Adrenal gland (tissue), 12 donors: ENCODE data around the gene EID3. TPM values are rescaled to one million over a fixed set of nuclear protein-coding genes. Genes with fewer than 3 reads are reported as not detected.

Source experiments
- DNase-seq, 7 donors: peaks; one replicate each; pipeline ENCODE4 v3.0.0-alpha.2; 2019 to 2020
- H3K27ac ChIP-seq, 5 donors: fragments of 200-600 bp; sonication (generic) in 4 of 5; 1 replicate in 3 of 5; 2 replicates in 2 of 5; pipeline versions ENCODE4 v1.5.1 to v1.8.0; 2016 to 2020; ENCODE audit warnings: mild to moderate bottlenecking in 1 of 5
- H3K27me3 ChIP-seq: fragments of 200-600 bp; 2 replicates; pipeline ENCODE4 v1.8.0; 2021
- H3K36me3 ChIP-seq, 2 donors: fragments of 200-600 bp; replicated peaks in 1 of 2; 1 replicate in 1 of 2; 2 replicates in 1 of 2; pipeline versions ENCODE4 v1.5.1 to v1.8.0; 2018 to 2022
- H3K4me1 ChIP-seq, 2 donors: fragments of 200-600 bp; replicated peaks in 1 of 2; 1 replicate in 1 of 2; 2 replicates in 1 of 2; pipeline versions ENCODE4 v1.5.1 to v1.8.0; 2018 to 2021
- H3K4me3 ChIP-seq, 4 donors: fragments of 200-600 bp; sonication (generic) in 3 of 4; one replicate each; pipeline ENCODE4 v1.5.1; 2016 to 2018
- H3K9me3 ChIP-seq, 3 donors: fragments of 200-600 bp; sonication (generic) in 1 of 3; replicated peaks in 1 of 3; 1 replicate in 2 of 3; 2 replicates in 1 of 3; pipeline versions ENCODE4 v1.5.1 to v1.8.0; 2016 to 2021
- CTCF ChIP-seq, 6 experiments: fragments of 450-650 bp in 4 of 6; fragments of 200-600 bp in 2 of 6; sonication (generic) in 1 of 6; IDR thresholded peaks; 1 replicate in 5 of 6; 2 replicates in 1 of 6; pipeline versions ENCODE4 v1.5.1 to v1.8.0; 2016 to 2021; ENCODE audit warnings: antibody characterized with exemption in 6 of 6, mild to moderate bottlenecking in 2 of 6, moderate library complexity in 1 of 6
- POLR2A ChIP-seq, 2 donors: fragments of 450-650 bp; IDR thresholded peaks; one replicate each; pipeline ENCODE4 v1.6.1; 2017; ENCODE audit warnings: antibody characterized with exemption in 2 of 2, mild to moderate bottlenecking in 2 of 2, moderate library complexity in 1 of 2
- WGBS, 4 donors: extraction: QIAGEN DNeasy Blood & Tissue Kit in 2 of 4; methylation state at CpG; one replicate each; pipeline versions ENCODE4 v1.1.5 to v1.1.7; 2013 to 2017; 5-methylcytosine and 5-hydroxymethylcytosine counted together
- intact Hi-C, 2 donors: fragments of 100-400 bp; cut with DNase I; formaldehyde crosslinking; loops; one replicate each; pipeline versions ENCODE4 v1.14.1 to v1.15.0; 2022 to 2023
- polyA plus RNA-seq, 3 donors: library from polyadenylated mRNA; stranded (reverse); fragments of 200-250 nt in 2 of 3; fragments of 350-450 nt in 1 of 3; fragmentation: Illumina TruSeq in 1 of 3; extraction: RNeasy Lipid Tissue Mini Kit (QIAGEN cat#74804) in 1 of 3; gene quantifications; one replicate each; pipeline ENCODE4 v1.2.3, GENCODE V29; 2013 to 2014
- total RNA-seq, 9 donors: library from RNA; depleted of rRNA in 4 of 9; stranded (reverse); fragments of >200 nt in 4 of 9; fragments of 120-200 nt in 1 of 9; fragmentation: NEBNext Ultra II Directional in 1 of 9; extraction: Animal tissue kit (Norgen Biotek cat#: 25700) in 1 of 9; gene quantifications; one replicate each; pipeline versions ENCODE4 v1.1.0 to v1.2.4, GENCODE V29; 2013 to 2023
- donor health status: healthy with polysubstance abuse.
- donor health status: Bipolar disorder and iron deficiency.
- donor health status: DM: yes; HTN: yes; CAD: no.
- donor health status: DM: no; HTN: no; CAD: no.
- donor health status: DM: no; HTN: no; CAD: no.
- donor health status: DM: yes; HTN: yes; CAD: no.

Gene EID3
- total and polyA plus RNA-seq, 12 donors = 1.5 to 20.3 (median 5.5) TPM

- H3K27me3 ChIP-seq = no peaks in the 10 kb centered on the region
- peaks cover 0 to 54% of the 10 kb centered on the region in 2 donors for H3K36me3 ChIP-seq
- H3K4me3 ChIP-seq = no peak overlapping the region
- H3K4me1 ChIP-seq = peaks cover 22 to 81% of the 10 kb centered on the region in 2 donors
- H3K9me3 ChIP-seq = no peaks in the 10 kb centered on the region
- intact Hi-C loops = no loop called here
- H3K27ac ChIP-seq = peak overlapping the region in 1 of 5 donors; percentile 51
- 91 to 98% (median 95%) methylated on average over 4 of the region's 4 CpGs for WGBS, 4 donors
- TF ChIP-seq POLR2A (IDR thresholded peaks at IDR 0.05) (no peak), CTCF (IDR thresholded peaks at IDR 0.05) (no peak)
- no peak for DNase-seq
These were observed 6.8 kb upstream of the EID3 start for GRCh38 chr12:104296718-104297117.

GRCh38 chr12:104297477-104298113 is 5.9 kb upstream of the EID3 start:
- intact Hi-C loops = no loop called here
- no peak for DNase-seq
- H3K36me3 ChIP-seq = peaks cover 0 to 45% of the 10 kb centered on the region in 2 donors

GRCh38 chr12:104299842-104300481 is 3.6 kb upstream of the EID3 start:
- Histone ChIP-seq H3K4me1 (peaks cover 29 to 83% of the 10 kb centered on the region in 2 donors), H3K4me3 (no peak overlapping the region), H3K36me3 (peaks cover 0 to 30% of the 10 kb centered on the region in 2 donors), H3K9me3 (no peaks in the 10 kb centered on the region), H3K27me3 (no peaks in the 10 kb centered on the region), H3K27ac (no peak overlapping the region)
- WGBS, 4 donors = 73 to 74% (median 74%) methylated on average over 6 of the region's 6 CpGs
- DNase-seq = no peak
- intact Hi-C loops = no loop called here
- TF ChIP-seq CTCF (IDR thresholded peaks at IDR 0.05) (no peak), POLR2A (IDR thresholded peaks at IDR 0.05) (no peak)

More at GRCh38 chr12:104297477-104298113, 5.9 kb upstream of the EID3 start:
- 90 to 96% (median 95%) methylated on average over 10 of the region's 10 CpGs for WGBS, 4 donors
- no peak overlapping the region for H3K4me3 ChIP-seq
- H3K4me1 ChIP-seq = peaks cover 23 to 81% of the 10 kb centered on the region in 2 donors
- H3K9me3 ChIP-seq = no peaks in the 10 kb centered on the region
- H3K27ac ChIP-seq = no peak overlapping the region
- no peaks in the 10 kb centered on the region for H3K27me3 ChIP-seq
- TF ChIP-seq POLR2A (IDR thresholded peaks at IDR 0.05) (no peak), CTCF (IDR thresholded peaks at IDR 0.05) (no peak)

GRCh38 chr12:104304261-104305009 is 896 bp downstream of the EID3 start:
- DNase-seq = no peak
- TF ChIP-seq POLR2A (IDR thresholded peaks at IDR 0.05) = no peak
- TF ChIP-seq CTCF (IDR thresholded peaks at IDR 0.05) = no peak
- H3K27me3 ChIP-seq = no peaks in the 10 kb centered on the region
- intact Hi-C loops = no loop called here
- peaks cover 35 to 83% of the 10 kb centered on the region in 2 donors for H3K4me1 ChIP-seq
- peak overlapping the region in 1 of 4 donors; percentile 53 for H3K4me3 ChIP-seq
- H3K9me3 ChIP-seq = no peaks in the 10 kb centered on the region
- H3K36me3 ChIP-seq = peaks cover 0 to 4% of the 10 kb centered on the region in 2 donors
- peak overlapping the region in 4 of 5 donors; percentile 40 to 86 (median 70) for H3K27ac ChIP-seq
- WGBS, 4 donors = 80 to 84% (median 82%) methylated on average over 10 of the region's 10 CpGs
